H1 (cell line): Measurements from ENCODE around the gene ASAP3. TPM values are rescaled to one million over a fixed set of nuclear protein-coding genes. Genes with fewer than 3 reads are reported as not detected.
A peak's percentile ranks its signal among the peaks of the same experiment; 100 is the strongest.

ENCODE experiments used
- CTCF ChIA-PET: fragments of 300-600 bp; sonication (Branson Sonifier 250); formaldehyde crosslinking; loops from one replicate; lab custom pipeline; 2021; ENCODE audit not compliant: partially characterized antibody; lab: Charles Lee
- POLR2A ChIA-PET: fragments of 300-600 bp; sonication (Branson Sonifier 250); formaldehyde crosslinking; loops from one replicate; lab custom pipeline; 2021; ENCODE audit warnings: inconsistent platforms; ENCODE audit not compliant: partially characterized antibody; lab: Charles Lee
- DNase-seq, 2 experiments: peaks; one replicate each; pipeline versions ENCODE4 v3.0.0 to v3.0.0-alpha.2; 2010 to 2022; ENCODE audit warnings: low spot score in 2 of 2, low read depth in 1 of 2, mixed read lengths in 1 of 2
- FAIRE-seq: peaks from 2 replicates; lab custom pipeline; 2011; peaks lifted over from hg19 to GRCh38; lab: Jason Lieb, UNC
- H2AFZ ChIP-seq: 2 replicates; pipeline ENCODE4 v1.8.1; 2012; ENCODE audit warnings: low read length, inconsistent platforms
- H2AK5ac ChIP-seq: 2 replicates; pipeline ENCODE4 v1.6.1; 2013; ENCODE audit warnings: low read depth, low read length
- H2BK120ac ChIP-seq: replicated peaks from 2 replicates; pipeline ENCODE3; 2013; ENCODE audit warnings: low read depth, low read length, inconsistent platforms
- H2BK12ac ChIP-seq: 2 replicates; pipeline ENCODE4 v1.6.1; 2013; ENCODE audit warnings: low read depth, low read length
- H2BK15ac ChIP-seq: 2 replicates; pipeline ENCODE4 v1.6.1; 2013; ENCODE audit warnings: low read length
- H2BK20ac ChIP-seq: 2 replicates; pipeline ENCODE4 v1.6.1; 2013; ENCODE audit warnings: low read length
- H2BK5ac ChIP-seq: 2 replicates; pipeline ENCODE4 v1.6.1; 2013; ENCODE audit warnings: low read depth, low read length
- H3K14ac ChIP-seq: 2 replicates; pipeline ENCODE4 v1.6.1; 2013; ENCODE audit warnings: inconsistent platforms; ENCODE audit not compliant: insufficient read length
- H3K18ac ChIP-seq: 2 replicates; pipeline ENCODE4 v1.6.1; 2013; ENCODE audit warnings: low read length; ENCODE audit errors: extremely low read depth
- H3K23ac ChIP-seq: 2 replicates; pipeline ENCODE4 v1.6.1; 2013; ENCODE audit warnings: inconsistent platforms; ENCODE audit not compliant: insufficient read length
- H3K23me2 ChIP-seq: 2 replicates; pipeline ENCODE4 v1.6.1; 2013; ENCODE audit warnings: low read depth, low read length
- H3K27ac ChIP-seq: 2 replicates; pipeline ENCODE4 v1.6.1; 2011; ENCODE audit warnings: low read depth, low read length, inconsistent platforms
- H3K27me3 ChIP-seq, 4 experiments: replicated peaks in 1 of 4; 1 replicate in 1 of 4; 2 replicates in 3 of 4; pipeline versions ENCODE4 v1.6.1 to v1.8.1; 2011 to 2013; ENCODE audit warnings: low read length in 3 of 4, mild to moderate bottlenecking in 3 of 4, inconsistent platforms in 2 of 4, mixed read lengths in 2 of 4, moderate library complexity in 1 of 4; ENCODE audit not compliant: control insufficient read depth in 3 of 4, insufficient read depth in 3 of 4; ENCODE audit errors: extremely low read depth in 1 of 4
- H3K36me3 ChIP-seq, 4 experiments: 2 replicates each; pipeline versions ENCODE4 v1.6.1 to v1.8.1; 2011 to 2013; ENCODE audit warnings: mild to moderate bottlenecking in 4 of 4, low read length in 3 of 4, moderate library complexity in 2 of 4, control low read depth in 1 of 4, inconsistent platforms in 1 of 4; ENCODE audit not compliant: insufficient read depth in 4 of 4, control insufficient read depth in 2 of 4
- H3K4ac ChIP-seq: replicated peaks from 2 replicates; pipeline ENCODE3; 2013; ENCODE audit warnings: low read length, low read depth, mixed read lengths, inconsistent platforms; ENCODE audit not compliant: insufficient read length
- H3K4me1 ChIP-seq, 4 experiments: replicated peaks in 1 of 4; 1 replicate in 1 of 4; 2 replicates in 3 of 4; pipeline versions ENCODE4 v1.6.1 to v1.8.1; 2011 to 2013; ENCODE audit warnings: low read length in 3 of 4, inconsistent platforms in 2 of 4, mixed read lengths in 1 of 4; ENCODE audit not compliant: insufficient read depth in 4 of 4, control insufficient read depth in 3 of 4
- H3K4me2 ChIP-seq, 2 experiments: 2 replicates each; pipeline versions ENCODE4 v1.6.1 to v1.8.1; 2011 to 2013; ENCODE audit warnings: low read depth in 2 of 2, low read length in 2 of 2, control low read depth in 1 of 2, inconsistent platforms in 1 of 2, mild to moderate bottlenecking in 1 of 2; ENCODE audit not compliant: insufficient read depth in 1 of 2
- H3K4me3 ChIP-seq, 4 experiments: fragments of 200-600, 300-600 bp in 1 of 4; sonication (generic), shearing (Covaris generic), sonication (Bioruptor Twin) in 1 of 4; 2 replicates each; pipeline versions ENCODE4 v1.5.1 to v1.8.1; 2011 to 2016; ENCODE audit warnings: low read length in 4 of 4, low read depth in 3 of 4, control low read depth in 2 of 4, inconsistent platforms in 2 of 4, mild to moderate bottlenecking in 2 of 4, mixed read lengths in 1 of 4, moderate library complexity in 1 of 4; ENCODE audit not compliant: insufficient read depth in 2 of 4; ENCODE audit errors: extremely low read depth in 1 of 4
- H3K56ac ChIP-seq: replicated peaks from 2 replicates; pipeline ENCODE3; 2013; ENCODE audit warnings: low read depth, mild to moderate bottlenecking, mixed read lengths, low read length, inconsistent platforms; ENCODE audit not compliant: insufficient read length
- H3K79me1 ChIP-seq: 2 replicates; pipeline ENCODE4 v1.6.1; 2013; ENCODE audit warnings: low read depth, low read length, control low read depth
- H3K79me2 ChIP-seq, 2 experiments: 2 replicates each; pipeline versions ENCODE4 v1.6.1 to v1.8.1; 2012 to 2013; ENCODE audit warnings: low read length in 2 of 2, mild to moderate bottlenecking in 2 of 2, inconsistent platforms in 1 of 2; ENCODE audit not compliant: insufficient read depth in 2 of 2, control insufficient read depth in 1 of 2
- H3K9ac ChIP-seq, 4 experiments: replicated peaks in 1 of 4; 1 replicate in 1 of 4; 2 replicates in 3 of 4; pipeline versions ENCODE4 v1.6.1 to v1.8.1; 2011 to 2013; ENCODE audit warnings: low read depth in 3 of 4, low read length in 3 of 4, control low read depth in 2 of 4, mild to moderate bottlenecking in 2 of 4, moderate library complexity in 2 of 4, inconsistent platforms in 1 of 4; ENCODE audit errors: extremely low read depth in 1 of 4
- H3K9me3 ChIP-seq, 2 experiments: 2 replicates each; pipeline versions ENCODE4 v1.6.1 to v1.8.1; 2012 to 2013; ENCODE audit warnings: mild to moderate bottlenecking in 2 of 2, moderate library complexity in 2 of 2, control low read depth in 1 of 2, inconsistent platforms in 1 of 2, low read depth in 1 of 2, low read length in 1 of 2, mixed read lengths in 1 of 2; ENCODE audit not compliant: insufficient read depth in 2 of 2
- H4K20me1 ChIP-seq, 2 experiments: replicated peaks in 1 of 2; 2 replicates each; pipeline versions ENCODE3 to v1.8.1; 2011 to 2013; ENCODE audit warnings: inconsistent platforms in 2 of 2, low read length in 2 of 2, mild to moderate bottlenecking in 1 of 2; ENCODE audit not compliant: insufficient read depth in 2 of 2, control insufficient read depth in 1 of 2
- H4K5ac ChIP-seq: 2 replicates; pipeline ENCODE4 v1.6.1; 2013; ENCODE audit warnings: low read length, low read depth, mixed read lengths, inconsistent platforms; ENCODE audit not compliant: insufficient read length
- H4K8ac ChIP-seq: 2 replicates; pipeline ENCODE4 v1.8.0; 2013; ENCODE audit warnings: mild to moderate bottlenecking, moderate library complexity, low read length, inconsistent platforms; ENCODE audit not compliant: insufficient read depth; ENCODE audit errors: extremely low read depth
- H4K91ac ChIP-seq: replicated peaks from 2 replicates; pipeline ENCODE3; 2013; ENCODE audit warnings: low read length, mixed read lengths, inconsistent platforms; ENCODE audit not compliant: insufficient read length
- RXRA ChIP-seq: IDR thresholded peaks from 2 replicates; pipeline ENCODE4 v1.6.1; 2011; ENCODE audit warnings: low read depth, mild to moderate bottlenecking, low read length, moderate library complexity; ENCODE audit not compliant: insufficient read depth
- TBP ChIP-seq: IDR thresholded peaks from 2 replicates; pipeline ENCODE4 v1.6.1; 2011; ENCODE audit warnings: low read depth, low read length, improper control_type of control experiment
- WGBS, 2 experiments: shearing (Covaris generic) in 1 of 2; methylation state at CpG; one replicate each; pipeline versions ENCODE4 v1.1.6 to v1.1.7; 2013 to 2015; ENCODE audit warnings: low lambda C conversion rate in 2 of 2, mixed read lengths in 2 of 2, inconsistent platforms in 1 of 2, low coverage in 1 of 2, missing lambda C conversion rate in 1 of 2; ENCODE audit not compliant: insufficient replicate concordance in 2 of 2, insufficient coverage in 1 of 2, insufficient read length in 1 of 2; ENCODE audit errors: extremely low coverage in 1 of 2, missing lambda C conversion rate in 1 of 2; 5-methylcytosine and 5-hydroxymethylcytosine counted together
- polyA plus RNA-seq, 7 experiments: library from polyadenylated mRNA; depleted of rRNA in 3 of 7; stranded (reverse) in 5 of 7; unstranded in 2 of 7; fragments of >200 nt in 5 of 7; fragments of 200-250 nt in 2 of 7; gene quantifications; 1 replicate in 5 of 7; 2 replicates in 1 of 7; 4 replicates in 1 of 7; pipeline versions ENCODE4 v1.2.1 to v1.2.3, GENCODE V29; 2011 to 2013; ENCODE audit warnings: missing spikeins in 2 of 7, mixed read lengths in 2 of 7
- total RNA-seq: library from RNA; stranded (reverse); fragmentation: NEBNext Ultra II Directional; extraction: Animal tissue kit (Norgen Biotek cat#: 25700); gene quantifications from 2 replicates; pipeline ENCODE4 v1.2.1, GENCODE V29; 2021

Gene ASAP3
- total and polyA plus RNA-seq, 2 of the 8 experiments (the other 6 are each of a cell fraction or from before 2014, with no cell fraction given): 53.1 to 58.0 TPM

- Histone ChIP-seq H3K4me1 (peaks cover 9 to 25% (median 15%) of the 10 kb centered on the region in 4 experiments), H3K23ac (no peak overlapping the region), H4K8ac (peak overlapping the region; percentile 9; the same call in 1 of the 2 replicates), H4K5ac (no peak overlapping the region), H3K4me2 (peak overlapping the region; percentile 35 to 86), H3K79me1 (peaks cover 2% of the 10 kb centered on the region; the same call in 1 of the 2 replicates), H3K79me2 (peaks cover 0 to 3% of the 10 kb centered on the region in 2 experiments; a peak in 1 of 4 replicates), H2BK20ac (no peak overlapping the region), H3K56ac (no peak overlapping the region), H2AFZ (no peak overlapping the region), H3K36me3 (no peaks in the 10 kb centered on the region), H3K9ac (no peak overlapping the region), H3K23me2 (peaks cover 8% of the 10 kb centered on the region; the same call in 1 of the 2 replicates), H4K91ac (no peak overlapping the region), H3K4ac (no peak overlapping the region), H2BK15ac (peak overlapping the region; percentile 72; the same call in 1 of the 2 replicates), H2BK120ac (no peak overlapping the region), H3K27ac (no peak overlapping the region), H3K4me3 (peak overlapping the region in 2 of 4 experiments; percentile 14 to 78; a peak in 3 of 8 replicates), H2AK5ac (no peak overlapping the region), H3K18ac (no peak overlapping the region), H4K20me1 (peaks cover 3 to 10% of the 10 kb centered on the region in 2 experiments), H3K9me3 (no peaks in the 10 kb centered on the region), H3K27me3 (peaks cover 3 to 27% (median 18%) of the 10 kb centered on the region in 4 experiments), H2BK12ac (no peak overlapping the region), H2BK5ac (no peak overlapping the region), H3K14ac (no peak overlapping the region)
- ChIA-PET POLR2A (interaction anchor here (0.8 to 2.3 kb wide), 15 partner anchors 10 to 92 kb away, joined by 3 to 6 read pairs (median 4); no protein-coding TSS in a partner anchor), CTCF (interaction anchor here (0.6 to 16.2 kb wide), 16 partner anchors 11 to 242 kb away, joined by 3 to 230 read pairs (median 4); no protein-coding TSS in a partner anchor)
- WGBS, 2 experiments: 90% methylated on average over 8 of the region's 8 CpGs; no CpG with 5 or more reads in 1 of the 2 experiments
- FAIRE-seq: no peak
- no peak for DNase-seq
- TF ChIP-seq TBP: no peak
- TF ChIP-seq RXRA: no peak
Measured at GRCh38 chr1:23529146-23530086, 45.4 kb upstream of the ASAP3 start.
